ENCODE data around the gene FAM131B.
"Not testable (repeated sequence)": the region's sequence is repeated elsewhere in the genome, so short reads cannot be mapped to it uniquely, and the experiment has no call there.

Gene FAM131B

GRCh38 chr7:143362131-143363015, at the start of gene FAM131B:
Gene FAM131B, minus strand, starts transcription at chr7:143362713. Its CDS starts 110 bp downstream, at chr7:143362603.
- no peak for DNase-seq

- DNase-seq = no peak
Observed at GRCh38 chr7:143411976-143412708, 49.6 kb upstream of the FAM131B start.

- peak; percentile 65 for DNase-seq
Observed at GRCh38 chr7:143410521-143411004, 48.0 kb upstream of the FAM131B start.

GRCh38 chr7:143408686-143409561, 46.4 kb upstream of the FAM131B start, which contains the start of gene EPHA1:
Gene EPHA1, minus strand, starts transcription at chr7:143408856. Its CDS starts 51 bp downstream, at chr7:143408805.
- DNase-seq = no peak

GRCh38 chr7:143408252-143408685, 45.8 kb upstream of the FAM131B start:
- no peak for DNase-seq

- DNase-seq = no peak
Observed at GRCh38 chr7:143407287-143408251, 45.1 kb upstream of the FAM131B start.

GRCh38 chr7:143406002-143406357, 43.5 kb upstream of the FAM131B start:
- no peak for DNase-seq

GRCh38 chr7:143405173-143406001, 42.9 kb upstream of the FAM131B start:
- DNase-seq = peak; percentile 69

- DNase-seq = not testable (repeated sequence)
Observed at GRCh38 chr7:143402233-143402632, 39.7 kb upstream of the FAM131B start.

GRCh38 chr7:143401265-143401664, 38.8 kb upstream of the FAM131B start:
- DNase-seq = no peak

- DNase-seq = no peak
Observed at GRCh38 chr7:143399642-143400041, 37.1 kb upstream of the FAM131B start.

- DNase-seq = no peak
Observed at GRCh38 chr7:143399151-143399550, 36.6 kb upstream of the FAM131B start.

GRCh38 chr7:143398616-143399015, 36.1 kb upstream of the FAM131B start:
- DNase-seq = no peak

GRCh38 chr7:143397710-143398530, 35.4 kb upstream of the FAM131B start:
- DNase-seq = no peak

- no peak for DNase-seq
Observed at GRCh38 chr7:143396625-143397556, 34.4 kb upstream of the FAM131B start.

- no peak for DNase-seq
Observed at GRCh38 chr7:143396182-143396581, 33.7 kb upstream of the FAM131B start.

GRCh38 chr7:143395187-143396149, 33.0 kb upstream of the FAM131B start:
- no peak for DNase-seq
